Activated CD8-positive, alpha-beta memory T cell treated with anti-CD3 and anti-CD28 coated beads for 24 hours (primary cell): Measurements from ENCODE around the gene CATSPERB.
"Not testable (repeated sequence)": the region's sequence is repeated elsewhere in the genome, so short reads cannot be mapped to it uniquely, and the experiment has no call there.

Experiments used
- DNase-seq: peaks from one replicate; pipeline ENCODE4 v3.0.0-alpha.2; 2020

Gene CATSPERB

DNA sequence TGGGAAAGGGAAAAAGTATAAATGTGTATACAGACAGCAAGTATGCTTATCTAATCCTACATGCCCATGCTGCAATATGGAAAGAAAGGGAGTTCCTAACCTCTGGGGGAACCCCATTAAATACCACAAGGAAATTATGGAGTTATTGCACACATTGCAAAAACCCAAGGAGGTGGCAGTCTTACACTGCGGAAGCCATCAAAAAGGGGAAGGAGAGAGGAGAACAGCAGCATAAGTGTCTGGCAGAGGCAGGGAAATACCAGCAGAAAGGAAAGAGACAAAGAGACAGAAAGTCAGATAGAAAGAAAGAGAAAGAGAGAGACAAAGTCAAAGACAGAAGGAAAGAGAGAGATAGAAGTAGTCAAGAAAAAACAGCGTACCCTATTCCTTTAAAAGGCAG, 64.8 kb downstream of the CATSPERB start:
- not testable (repeated sequence) for DNase-seq

DNA sequence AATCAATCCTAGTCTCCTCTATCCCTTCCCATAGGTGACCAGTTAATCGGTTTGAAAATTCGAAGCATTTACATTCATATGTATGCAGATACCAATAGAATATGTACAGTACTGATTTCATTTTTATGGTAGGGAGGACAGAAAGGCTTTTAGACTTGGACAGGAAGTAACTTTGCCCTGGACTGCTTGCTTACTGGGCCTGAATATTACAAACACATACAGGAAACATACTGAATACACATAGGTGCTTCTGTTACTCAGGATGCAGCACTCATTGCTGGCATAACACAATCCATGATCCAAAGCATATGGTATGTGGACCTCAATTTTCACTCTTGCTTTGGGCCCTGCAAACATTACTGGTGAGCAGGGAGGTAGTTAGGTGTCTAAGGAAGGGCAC, 71.1 kb downstream of the CATSPERB start:
- DNase-seq: no peak

DNA sequence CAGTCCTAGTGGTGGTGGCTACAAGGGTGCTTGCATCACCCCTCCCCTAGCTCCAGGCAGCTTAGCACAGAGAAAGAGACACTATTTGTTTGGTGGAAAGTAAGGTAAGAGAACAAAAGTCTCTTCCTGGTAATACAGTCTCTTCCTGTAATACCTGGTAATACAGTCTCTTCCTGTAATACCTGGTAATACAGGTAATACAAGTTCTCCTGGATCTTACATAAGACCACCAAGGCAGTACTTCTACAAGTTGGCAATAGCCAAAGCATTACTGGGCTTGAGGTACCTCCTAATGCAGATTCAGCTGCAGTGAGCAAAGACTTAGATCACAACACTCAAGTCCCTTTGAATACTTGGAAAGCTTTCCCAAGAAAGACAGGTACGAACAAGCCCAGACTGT, 77.0 kb downstream of the CATSPERB start:
- no peak for DNase-seq

DNA sequence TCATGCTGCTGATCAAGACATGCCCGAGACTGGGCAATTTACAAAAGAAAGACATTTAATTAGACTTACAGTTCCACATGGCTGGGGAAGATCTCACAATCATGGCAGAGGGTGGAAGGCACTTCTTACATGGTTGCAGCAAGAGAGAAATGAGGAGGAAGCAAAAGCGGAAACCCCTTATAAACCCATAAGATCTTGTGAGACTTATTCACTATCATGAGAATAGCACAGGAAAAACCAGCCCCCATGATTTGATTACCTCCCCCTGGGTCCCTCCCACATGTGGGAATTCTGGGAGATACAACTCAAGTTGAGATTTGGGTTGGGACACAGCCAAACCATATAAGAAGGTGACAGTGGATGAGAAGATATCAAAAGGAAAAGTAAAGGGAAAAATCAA, 78.4 kb downstream of the CATSPERB start:
- no peak for DNase-seq

DNA sequence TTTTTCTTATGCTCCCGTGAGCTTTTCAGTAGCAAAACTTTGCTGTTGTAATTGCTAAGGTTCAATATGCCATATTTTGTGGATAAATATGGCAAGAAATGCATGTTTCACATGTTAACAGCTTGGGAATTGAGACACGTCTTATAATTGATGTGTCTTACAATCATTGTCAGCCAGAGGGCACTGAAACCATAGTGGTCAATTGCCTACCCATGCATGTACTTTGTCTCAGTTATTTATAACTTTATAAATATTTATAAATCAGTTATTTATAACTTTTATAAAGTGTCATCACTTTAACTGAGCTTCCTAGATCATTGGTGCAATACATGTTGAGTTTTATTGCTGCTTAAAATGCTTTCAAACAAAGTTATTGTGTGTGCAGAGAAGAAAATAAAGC, 82.0 kb downstream of the CATSPERB start:
- no peak for DNase-seq

DNA sequence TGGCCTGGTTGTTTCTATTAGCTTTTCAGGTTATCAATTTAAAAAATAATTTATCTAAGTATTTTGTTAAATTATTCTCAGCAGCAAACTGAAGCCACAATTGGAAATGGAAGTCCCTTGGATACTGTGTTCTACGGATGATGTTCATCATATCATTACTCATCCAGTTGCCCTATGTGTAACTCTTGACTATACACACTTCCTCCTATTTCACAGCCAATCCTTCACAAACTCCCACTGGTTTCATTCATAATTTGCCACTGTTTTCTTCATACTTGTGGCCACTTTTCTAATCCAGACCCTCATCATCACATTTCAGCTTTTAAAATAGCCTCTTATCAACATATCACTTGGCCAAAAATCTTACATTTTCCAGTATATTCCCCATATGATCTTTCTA, 84.0 kb downstream of the CATSPERB start:
- no peak for DNase-seq

DNA sequence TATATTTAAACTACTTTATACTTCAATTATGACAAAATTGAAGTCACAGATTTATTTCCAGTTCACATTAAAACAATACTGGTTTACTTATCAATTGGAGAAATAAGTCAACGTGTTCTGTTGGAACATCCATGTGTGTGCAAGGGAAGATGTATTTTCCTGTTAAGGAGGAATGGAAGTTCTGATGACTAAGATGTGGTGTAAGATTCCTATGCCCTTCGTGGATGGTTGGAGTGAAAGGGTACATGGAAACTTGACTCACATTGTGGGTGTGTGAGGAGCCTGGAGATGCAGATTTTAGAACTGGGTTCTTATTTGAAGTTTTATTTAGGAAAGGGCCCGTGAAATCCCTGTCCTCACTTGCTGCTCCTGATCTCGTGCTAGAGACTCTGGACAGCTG, 95.3 kb downstream of the CATSPERB start:
- no peak for DNase-seq

DNA sequence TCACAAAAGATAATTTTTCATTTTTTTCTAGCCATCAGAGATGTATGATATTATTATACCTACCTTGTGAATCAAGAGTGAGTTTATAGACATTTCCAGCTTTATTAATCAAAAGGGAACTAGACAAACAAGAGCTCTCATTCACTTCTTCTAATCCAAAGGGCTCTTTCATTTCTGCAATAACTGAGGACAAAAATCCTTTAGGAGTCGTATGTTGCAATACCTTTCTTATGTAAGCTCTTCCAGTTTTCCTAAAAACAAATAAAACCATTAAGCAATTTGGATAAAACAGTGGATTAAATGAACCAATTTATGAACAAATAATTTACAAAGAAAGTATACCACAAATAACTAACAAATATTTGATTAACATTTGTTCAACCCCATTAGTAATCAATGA, 107.1 kb downstream of the CATSPERB start:
- DNase-seq: no peak

DNA sequence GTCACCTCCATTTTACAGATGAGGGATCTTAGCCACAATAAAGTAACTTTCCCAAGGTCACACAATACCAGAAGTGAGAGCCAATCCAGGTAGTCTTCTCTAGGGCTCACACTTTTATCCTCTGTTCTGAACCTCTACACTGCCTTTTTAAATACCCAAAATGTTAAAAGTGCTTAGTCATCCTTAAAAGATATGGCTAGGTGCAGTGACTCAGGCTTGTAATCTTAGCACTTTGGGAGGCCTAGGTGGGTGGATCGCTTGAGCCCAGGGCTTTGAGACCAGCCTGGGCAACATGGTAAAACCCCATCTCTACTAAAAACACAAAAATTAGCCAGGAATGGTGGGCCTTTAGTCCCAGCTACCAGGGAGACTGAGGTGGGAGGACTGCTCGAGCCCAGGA, 117.7 kb downstream of the CATSPERB start:
- no peak for DNase-seq

DNA sequence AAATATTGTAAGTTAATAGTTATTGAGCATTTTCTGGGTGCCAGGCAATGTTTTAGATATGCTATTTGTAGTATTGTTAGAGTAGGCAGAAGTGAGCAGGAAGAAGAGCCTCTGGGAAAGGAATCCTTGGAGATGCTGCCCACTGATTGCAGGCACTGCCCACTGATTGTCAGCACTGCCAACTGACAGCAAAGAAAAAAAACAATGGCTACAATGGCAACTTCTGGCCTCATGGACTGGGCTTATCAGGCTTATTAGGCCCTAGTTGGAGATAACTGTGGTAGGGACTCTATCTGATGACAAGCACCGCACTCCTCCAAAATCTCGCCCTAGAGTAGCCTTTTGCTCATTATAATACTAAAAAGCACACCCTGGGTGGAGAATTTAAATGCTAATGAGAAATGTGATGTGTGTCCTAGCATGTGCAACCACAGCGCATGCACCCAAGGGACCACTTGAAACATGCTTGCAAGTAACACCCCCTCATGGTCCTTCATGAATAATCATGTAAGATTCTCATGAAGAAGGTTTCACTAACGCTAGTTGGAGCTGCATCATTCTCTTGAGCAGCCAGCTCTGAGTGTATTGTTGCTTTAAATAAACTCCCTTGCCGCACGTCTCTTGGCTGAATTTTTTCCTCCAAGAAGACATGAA, 118.3 kb downstream of the CATSPERB start:
- DNase-seq: no peak

DNA sequence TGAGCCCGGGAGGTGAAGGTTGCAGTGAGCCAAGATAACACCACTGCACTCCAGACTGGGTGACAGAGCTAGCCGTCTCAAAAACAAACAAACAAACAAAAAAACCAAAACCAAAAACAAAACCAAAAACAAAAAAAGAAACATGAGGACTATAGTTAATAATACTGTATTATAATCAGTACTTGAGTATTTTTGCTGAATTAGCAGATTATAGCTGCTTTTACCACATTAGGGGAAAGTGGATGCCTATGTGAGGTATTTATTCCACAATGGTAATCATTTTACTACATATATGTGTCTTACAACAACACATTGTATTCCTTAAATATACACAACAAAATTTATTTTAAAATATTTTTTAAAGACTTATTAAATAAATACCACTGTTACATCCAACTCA, 120.4 kb downstream of the CATSPERB start:
- DNase-seq: no peak

DNA sequence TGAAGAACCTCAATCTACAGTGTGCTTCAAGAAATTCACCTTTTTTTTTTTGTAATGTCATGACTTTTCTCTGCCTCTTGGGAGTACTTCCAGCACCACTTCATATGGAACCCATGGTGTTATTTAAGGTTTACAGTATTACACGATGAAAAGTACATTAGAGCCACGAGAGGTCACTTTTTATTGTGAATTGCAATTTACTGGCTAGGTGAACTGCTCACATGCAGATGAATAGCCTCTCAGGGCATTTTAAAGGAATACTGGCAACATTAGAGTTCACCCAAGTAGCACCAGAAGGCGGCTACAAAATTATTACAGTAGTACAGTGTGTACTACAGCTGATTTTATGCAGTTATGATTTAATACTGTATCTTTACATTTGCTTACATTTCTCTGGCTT, 122.7 kb downstream of the CATSPERB start:
- DNase-seq: no peak

DNA sequence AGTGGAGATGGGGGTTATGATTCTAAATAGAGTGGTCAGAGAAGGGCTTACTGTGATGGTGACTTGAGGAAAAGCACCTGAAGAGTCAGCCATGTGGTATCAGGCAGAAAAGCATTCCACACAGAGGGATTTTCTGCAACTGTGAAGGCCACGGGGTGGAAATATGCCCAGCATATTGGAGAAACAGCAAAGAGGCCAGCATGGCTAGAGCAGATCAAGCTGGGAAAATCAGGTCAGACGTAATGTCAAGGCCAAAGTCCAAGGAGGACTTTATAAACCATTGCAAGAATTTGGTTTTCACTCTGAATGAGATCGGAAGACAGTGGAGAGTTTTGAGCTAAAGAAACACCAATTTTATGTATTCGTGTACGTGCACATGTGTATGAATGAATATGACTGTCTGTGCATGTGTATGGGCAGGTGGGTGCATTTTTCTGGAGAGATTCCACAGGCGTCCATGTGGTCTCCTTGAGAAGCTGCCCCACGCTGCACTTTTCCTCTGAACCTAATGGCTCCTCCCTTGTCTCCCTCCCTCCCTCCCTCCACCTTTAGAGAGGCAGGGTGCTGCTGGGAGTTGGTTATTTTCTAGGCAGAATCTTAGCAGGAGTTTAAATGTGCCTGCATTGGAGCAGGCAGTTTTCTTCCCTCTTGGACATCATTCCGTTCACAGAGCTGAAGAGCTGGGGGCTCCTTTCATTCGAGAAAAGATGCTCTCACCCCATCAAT, 124.4 kb downstream of the CATSPERB start:
- DNase-seq: no peak

DNA sequence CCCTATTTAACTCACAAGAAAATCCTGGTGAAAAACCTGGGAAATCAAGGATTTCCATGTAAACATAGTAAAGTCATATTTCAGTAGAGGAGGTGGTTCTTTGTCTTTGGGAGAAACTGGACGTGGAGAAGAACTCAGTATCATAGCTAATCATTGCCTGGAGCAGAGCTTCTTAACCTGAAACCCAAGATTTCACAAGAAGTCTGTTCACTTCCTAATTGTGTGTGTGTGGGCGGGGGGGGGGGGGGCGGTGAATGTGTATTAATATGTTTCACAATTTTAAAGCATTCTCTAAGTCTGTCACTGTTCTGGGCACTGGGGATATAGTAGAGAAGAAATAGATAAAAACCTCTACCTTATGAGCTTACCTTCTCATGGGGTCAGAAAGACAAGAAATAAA, 125.0 kb downstream of the CATSPERB start:
- DNase-seq: no peak

DNA sequence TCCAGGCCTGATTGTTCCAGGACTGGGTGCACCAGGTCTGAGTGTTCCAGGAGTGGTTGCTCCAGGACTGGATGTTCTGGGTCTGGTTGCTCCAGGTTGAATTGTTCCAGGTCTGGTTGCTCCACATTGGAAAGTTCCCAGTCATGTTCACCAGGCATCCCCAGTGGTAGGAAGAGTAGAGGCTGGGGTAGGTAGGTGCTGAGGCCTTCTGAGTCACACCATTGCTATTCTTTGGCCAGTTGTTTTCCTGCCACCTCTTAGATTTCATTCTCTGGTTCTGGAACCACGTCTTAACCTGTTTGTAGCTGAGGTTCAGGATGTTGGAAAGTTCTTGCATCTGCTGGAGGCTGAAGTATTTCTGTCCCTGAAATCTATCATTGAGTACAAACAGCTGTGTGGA, 127.3 kb downstream of the CATSPERB start:
- DNase-seq: not testable (repeated sequence)

DNA sequence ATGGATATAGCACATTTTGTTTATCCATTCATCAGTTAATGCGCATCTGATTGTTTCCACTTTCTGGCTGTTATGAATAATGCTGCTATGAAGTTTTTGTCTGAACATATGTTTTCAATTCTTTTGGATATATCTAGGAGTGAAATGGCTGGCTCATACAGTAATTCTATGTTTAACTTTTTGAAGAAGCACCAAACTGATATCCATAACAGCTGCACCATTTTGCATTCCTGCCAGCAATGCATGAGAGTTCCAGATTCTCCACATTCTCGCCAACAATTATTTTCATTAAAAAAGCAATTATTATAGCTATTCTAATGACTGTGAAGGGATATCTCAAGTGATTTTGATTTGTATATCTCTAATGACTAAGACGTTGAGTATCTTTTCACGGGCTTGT, 131.9 kb downstream of the CATSPERB start:
- no peak for DNase-seq

DNA sequence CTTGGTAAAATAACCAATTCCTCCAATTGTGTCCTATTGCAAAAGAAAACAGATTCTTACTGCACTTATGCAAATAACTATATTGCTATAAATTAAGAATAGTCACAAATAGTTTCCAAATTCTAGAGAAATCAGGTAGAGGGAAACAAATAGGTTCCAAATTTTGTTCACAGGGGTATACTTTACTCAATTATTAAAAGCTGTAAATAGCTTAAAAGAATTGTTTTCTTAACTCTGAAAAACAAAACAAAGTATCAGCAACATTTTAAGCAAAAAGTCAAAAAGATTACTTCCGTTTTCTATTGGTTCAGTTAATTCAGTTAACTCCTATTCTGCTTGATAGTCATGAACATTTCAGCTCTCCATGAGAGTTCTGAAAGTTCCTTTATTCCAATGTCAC, 136.2 kb downstream of the CATSPERB start:
- DNase-seq: no peak

DNA sequence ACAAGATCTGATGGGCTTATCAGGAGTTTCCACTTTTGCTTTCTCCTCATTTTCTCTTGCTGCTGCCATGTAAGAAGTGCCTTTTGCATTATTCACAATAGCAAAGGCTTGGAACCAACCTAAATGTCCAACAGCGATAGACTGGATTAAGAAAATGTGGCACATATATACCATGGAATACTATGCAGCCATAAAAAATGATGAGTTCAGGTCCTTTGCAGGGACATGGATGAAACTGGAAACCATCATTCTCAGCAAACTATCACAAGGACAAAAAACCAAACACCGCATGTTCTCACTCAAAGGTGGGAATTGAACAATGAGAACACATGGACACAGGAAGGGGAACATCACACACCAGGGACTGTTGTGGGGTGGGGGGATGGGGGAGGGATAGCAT, 137.9 kb downstream of the CATSPERB start:
- not testable (repeated sequence) for DNase-seq

DNA sequence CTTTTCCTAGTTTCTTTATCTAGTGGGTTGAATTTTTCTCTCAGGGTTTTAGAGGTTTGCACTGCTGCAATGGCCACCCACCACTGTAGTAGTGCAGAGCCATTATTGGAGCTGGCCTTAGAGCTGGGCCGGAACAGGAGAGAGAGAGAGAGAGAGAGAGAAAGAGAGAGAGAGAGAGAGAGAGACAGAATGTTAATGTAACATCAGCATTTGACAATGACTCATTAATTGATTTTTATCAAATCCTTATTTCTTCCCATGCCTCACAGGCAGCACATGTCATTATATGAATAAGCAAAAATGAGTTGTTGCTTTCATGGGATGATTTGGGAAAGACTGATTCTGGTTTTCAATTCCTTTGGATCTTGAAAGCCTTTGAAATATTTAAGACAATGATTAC, 145.5 kb downstream of the CATSPERB start:
- DNase-seq: no peak

DNA sequence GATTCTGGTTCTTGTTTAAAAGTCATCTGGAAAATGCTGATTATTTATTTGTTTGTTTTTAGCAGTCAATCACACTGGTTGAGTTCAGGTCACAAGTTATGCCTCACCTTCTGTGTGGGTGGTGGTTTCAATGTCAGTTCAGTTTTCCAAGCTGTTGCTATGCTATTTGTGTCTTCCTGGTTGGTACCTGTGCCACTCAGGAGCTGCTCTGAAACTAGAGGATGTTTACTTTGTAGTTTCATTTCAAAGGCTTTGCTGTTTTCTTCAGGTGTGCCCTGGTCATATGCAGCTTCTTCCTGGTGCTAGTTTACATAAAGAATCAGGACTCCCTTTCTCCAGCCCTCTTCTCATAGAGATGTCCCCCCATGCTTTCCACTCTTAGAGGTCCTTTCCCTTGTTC, 146.0 kb downstream of the CATSPERB start:
- no peak for DNase-seq

DNA sequence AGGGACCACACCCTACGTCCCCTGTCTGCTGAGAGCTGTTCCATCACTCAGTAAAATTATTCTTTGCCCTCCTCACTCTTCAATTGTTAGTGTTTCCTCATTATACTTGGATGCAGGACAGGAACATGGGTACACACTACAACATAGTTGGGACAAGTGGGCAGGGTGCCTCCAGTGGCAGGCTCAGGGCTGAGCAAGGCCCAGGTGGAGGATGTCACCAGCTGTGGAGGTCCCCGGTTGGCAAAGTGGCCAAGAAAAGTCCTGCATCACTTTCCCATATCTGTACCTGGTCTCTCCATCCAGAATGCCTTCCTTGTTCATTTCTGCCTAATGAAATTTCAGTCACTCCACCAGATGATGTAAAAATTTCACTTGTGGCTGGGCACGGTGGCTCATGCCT, 149.1 kb downstream of the CATSPERB start:
- no peak for DNase-seq

DNA sequence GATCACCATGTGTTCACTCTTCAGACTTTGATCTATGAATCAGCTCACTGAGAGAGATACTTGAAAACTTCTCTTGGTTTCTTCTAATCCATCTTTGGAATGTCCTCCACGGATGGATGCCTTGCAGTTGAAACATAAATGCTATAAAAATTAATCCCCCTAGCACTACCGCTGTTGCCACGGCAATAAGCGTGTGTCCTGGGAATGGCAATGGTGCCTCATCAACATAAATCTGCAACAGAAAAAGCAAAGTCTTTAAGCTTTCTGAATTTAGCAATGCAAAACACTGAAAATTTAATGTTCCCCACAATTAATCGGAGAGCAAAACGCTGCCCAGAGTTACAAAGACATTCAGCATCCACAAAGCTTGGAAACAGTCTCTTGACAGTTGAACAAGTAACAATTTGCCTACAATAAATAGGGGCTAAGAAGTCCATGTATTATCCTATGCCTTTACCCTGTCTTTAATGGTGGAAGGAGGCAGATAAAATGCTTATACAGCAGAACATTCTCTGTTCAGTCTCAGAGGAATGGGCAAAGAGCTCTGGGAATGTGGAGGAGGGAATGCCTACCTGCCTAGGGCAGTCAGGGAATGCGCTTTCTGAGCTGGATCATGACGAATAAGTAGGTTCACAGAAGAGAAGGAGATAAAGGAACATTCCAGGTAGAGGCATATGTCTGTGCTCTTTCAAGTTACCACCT, 150.9 kb downstream of the CATSPERB start:
- no peak for DNase-seq

DNA sequence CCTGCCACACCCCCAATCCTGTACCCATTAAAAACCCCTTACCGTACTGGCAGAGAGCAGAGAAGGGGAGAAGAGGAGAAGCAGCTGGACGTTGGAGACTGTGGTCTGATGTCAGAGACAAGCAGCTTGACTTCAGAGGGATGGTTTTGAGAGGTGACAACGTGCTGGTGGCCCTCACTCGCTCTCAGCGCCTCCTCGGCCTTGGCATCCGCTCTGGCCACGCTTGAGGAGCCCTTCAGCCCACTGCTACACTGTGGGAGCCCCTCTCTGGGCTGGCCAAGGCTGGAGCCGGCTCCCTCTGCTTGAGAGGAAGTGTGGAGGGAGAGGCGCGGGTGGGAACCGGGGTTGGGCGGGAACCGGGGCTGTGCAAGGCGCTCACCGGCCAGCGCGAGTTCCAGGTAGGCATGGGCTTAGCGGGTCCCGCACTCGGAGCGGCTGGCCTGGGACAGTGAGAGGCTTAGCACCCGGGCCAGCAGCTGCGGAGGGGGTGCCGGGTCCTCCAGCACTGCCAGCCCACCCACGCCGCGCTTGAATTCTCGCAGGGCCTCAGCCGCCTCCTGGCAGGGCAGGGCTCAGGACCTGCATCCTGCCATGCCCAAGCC, 154.2 kb downstream of the CATSPERB start:
- DNase-seq: no peak
